Peyer's patch (tissue), 4 donors: ENCODE results near the gene THSD1. TPM values are rescaled to one million over a fixed set of nuclear protein-coding genes. Genes with fewer than 3 reads are reported as not detected.
"Not testable (repeated sequence)": the region's sequence is repeated elsewhere in the genome, so short reads cannot be mapped to it uniquely, and the experiment has no call there.

Source experiments
- DNase-seq, 3 donors: peaks; one replicate each; pipeline ENCODE4 v3.0.0-alpha.2; 2017 to 2019
- H3K27ac ChIP-seq, 4 donors: fragments of 200-600 bp; sonication (generic); one replicate each; pipeline ENCODE4 v1.5.1; 2016 to 2019
- H3K27me3 ChIP-seq, 2 donors: fragments of 200-600 bp; sonication (generic); one replicate each; pipeline ENCODE4 v1.5.1; 2019
- H3K36me3 ChIP-seq, 3 donors: fragments of 200-600 bp; sonication (generic); one replicate each; pipeline ENCODE4 v1.5.1; 2016 to 2019
- H3K4me1 ChIP-seq, 4 donors: fragments of 200-600 bp; sonication (generic); one replicate each; pipeline ENCODE4 v1.5.1; 2016 to 2019
- H3K4me3 ChIP-seq, 4 donors: fragments of 200-600 bp; sonication (generic); 1 replicate in 3 of 4; 2 replicates in 1 of 4; pipeline ENCODE4 v1.5.1; 2016 to 2019; ENCODE audit warnings: mild to moderate bottlenecking in 1 of 4
- H3K9me3 ChIP-seq, 4 donors: fragments of 200-600 bp; sonication (generic); one replicate each; pipeline ENCODE4 v1.5.1; 2016 to 2019; ENCODE audit warnings: mild to moderate bottlenecking in 1 of 4
- CTCF ChIP-seq, 6 experiments: fragments of 450-650 bp in 4 of 6; fragments of 200-600 bp in 2 of 6; sonication (generic) in 1 of 6; IDR thresholded peaks; one replicate each; pipeline ENCODE4 v1.5.1; 2017 to 2019; ENCODE audit warnings: antibody characterized with exemption in 6 of 6, mild to moderate bottlenecking in 3 of 6, moderate library complexity in 1 of 6
- POLR2A ChIP-seq, 2 donors: fragments of 450-650 bp; IDR thresholded peaks; one replicate each; pipeline ENCODE4 v1.5.1; 2017; ENCODE audit warnings: antibody characterized with exemption in 2 of 2, mild to moderate bottlenecking in 2 of 2, moderate library complexity in 2 of 2
- total RNA-seq, 4 donors: library from RNA; depleted of rRNA; stranded (reverse); fragments of >200 nt; gene quantifications; one replicate each; pipeline ENCODE4 v1.1.0, GENCODE V29; 2016

THSD1 gene
- total RNA-seq, 4 donors from 2014 or later, result 2.1 to 5.0 (median 2.5) TPM

- Histone ChIP-seq H3K27me3 (no peaks in the 10 kb centered on the region), H3K4me3 (no peak overlapping the region), H3K27ac (no peak overlapping the region), H3K36me3 (no peaks in the 10 kb centered on the region), H3K4me1 (no peaks in the 10 kb centered on the region), H3K9me3 (no peaks in the 10 kb centered on the region)
- TF ChIP-seq POLR2A (IDR thresholded peaks at IDR 0.05) (no peak), CTCF (IDR thresholded peaks at IDR 0.05) (no peak)
- DNase-seq, result no peak
Measured at GRCh38 chr13:52348071-52348470, 57.9 kb downstream of the THSD1 start.

DNA sequence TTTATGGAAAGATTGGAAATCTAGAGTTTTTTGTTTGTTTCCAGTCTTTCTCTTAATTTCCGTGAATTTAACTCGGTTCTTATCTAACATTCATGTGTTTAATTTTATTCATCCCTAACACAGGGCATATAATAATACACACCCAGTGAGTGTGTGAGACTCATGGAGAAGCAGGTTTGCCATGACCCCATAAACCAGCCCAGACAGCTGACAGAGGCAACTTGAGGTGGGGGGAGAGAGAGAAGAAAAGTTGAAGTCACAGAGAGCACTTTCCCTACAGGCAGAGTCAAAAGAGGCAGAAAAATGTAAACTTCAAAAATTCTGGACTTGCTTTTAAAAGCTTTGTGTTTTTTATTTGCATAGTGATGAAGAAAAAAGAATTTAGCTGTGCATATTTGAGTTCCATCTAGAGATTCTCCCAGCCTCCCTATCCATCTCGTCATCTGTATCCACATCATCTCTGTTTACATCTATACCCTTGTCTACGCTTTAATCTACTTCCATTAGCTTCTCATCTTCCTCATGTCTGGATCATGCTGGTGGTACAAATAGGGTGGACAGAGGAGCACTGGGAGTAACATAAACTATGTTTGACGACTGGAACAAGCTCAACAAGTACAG lies 60.2 kb downstream of the THSD1 start:
- no peaks in the 10 kb centered on the region for H3K36me3 ChIP-seq
- no peaks in the 10 kb centered on the region for H3K27me3 ChIP-seq
- no peak for DNase-seq
- TF ChIP-seq CTCF (IDR thresholded peaks at IDR 0.05), result no peak
- no peak for TF ChIP-seq POLR2A (IDR thresholded peaks at IDR 0.05)
- H3K9me3 ChIP-seq, result no peaks in the 10 kb centered on the region
- no peaks in the 10 kb centered on the region for H3K4me1 ChIP-seq
- no peak overlapping the region for H3K27ac ChIP-seq
- H3K4me3 ChIP-seq, result no peak overlapping the region

GRCh38 chr13:52345048-52345447 lies 60.9 kb downstream of the THSD1 start:
- Histone ChIP-seq H3K4me3 (no peak overlapping the region), H3K9me3 (no peaks in the 10 kb centered on the region), H3K36me3 (no peaks in the 10 kb centered on the region), H3K27ac (no peak overlapping the region), H3K4me1 (no peaks in the 10 kb centered on the region), H3K27me3 (no peaks in the 10 kb centered on the region)
- TF ChIP-seq POLR2A (IDR thresholded peaks at IDR 0.05) (no peak), CTCF (IDR thresholded peaks at IDR 0.05) (no peak)
- no peak for DNase-seq

DNA sequence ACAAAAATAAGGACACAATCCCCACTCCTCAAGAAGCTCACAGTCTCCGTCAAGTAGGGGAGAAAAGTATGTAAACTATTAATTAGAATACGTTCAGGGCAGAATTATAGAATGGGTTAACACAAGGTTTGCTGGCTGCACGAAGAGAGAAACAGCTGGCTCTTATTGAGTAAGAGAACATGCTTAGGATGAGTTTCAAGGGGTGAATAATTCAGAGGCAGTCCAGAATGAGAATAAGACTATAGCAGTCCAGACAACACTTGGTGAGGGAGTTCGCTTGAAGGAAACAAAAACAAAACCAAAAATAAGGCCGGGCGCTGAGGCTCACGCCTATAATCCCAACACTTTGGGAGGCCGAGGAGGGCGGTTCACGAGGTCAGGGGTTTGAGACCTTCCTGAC lies 61.9 kb downstream of the THSD1 start:
- Histone ChIP-seq H3K36me3 (no peaks in the 10 kb centered on the region), H3K4me3 (no peak overlapping the region), H3K4me1 (no peaks in the 10 kb centered on the region), H3K9me3 (no peaks in the 10 kb centered on the region), H3K27me3 (no peaks in the 10 kb centered on the region), H3K27ac (no peak overlapping the region)
- TF ChIP-seq CTCF (IDR thresholded peaks at IDR 0.05) (no peak), POLR2A (IDR thresholded peaks at IDR 0.05) (no peak)
- no peak for DNase-seq

DNA sequence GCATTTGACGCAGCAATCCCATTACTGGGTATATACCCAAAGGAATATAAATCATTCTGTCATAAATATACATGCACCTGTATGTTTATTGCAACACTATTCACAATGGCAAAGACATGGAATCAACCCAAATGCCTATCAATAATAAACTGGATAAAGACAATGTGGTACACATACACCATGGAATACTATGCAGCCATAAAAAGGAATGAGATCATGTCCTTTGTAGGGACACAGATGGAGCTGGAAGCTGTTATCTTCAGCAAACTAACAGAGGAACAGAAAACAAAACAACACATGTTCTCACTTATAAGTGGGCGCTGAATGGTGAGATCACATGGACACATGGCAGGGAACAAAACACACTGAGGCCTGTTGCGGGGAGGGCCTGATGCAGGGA lies 63.8 kb downstream of the THSD1 start:
- H3K27me3 ChIP-seq, H3K9me3 ChIP-seq, H3K27ac ChIP-seq, DNase-seq, H3K4me3 ChIP-seq, H3K36me3 ChIP-seq, H3K4me1 ChIP-seq: not testable (repeated sequence)

GRCh38 chr13:52337828-52338455 lies 68.0 kb downstream of the THSD1 start:
- not testable (repeated sequence) for H3K9me3 ChIP-seq

GRCh38 chr13:52334107-52334506 lies 71.9 kb downstream of the THSD1 start:
- not testable (repeated sequence) for H3K9me3 ChIP-seq, H3K27me3 ChIP-seq, DNase-seq

More at GRCh38 chr13:52337828-52338455, 68.0 kb downstream of the THSD1 start:
- H3K4me3 ChIP-seq, DNase-seq, H3K27me3 ChIP-seq, H3K27ac ChIP-seq, H3K36me3 ChIP-seq, H3K4me1 ChIP-seq: not testable (repeated sequence)

GRCh38 chr13:52331844-52332243 lies 74.1 kb downstream of the THSD1 start:
- H3K4me1 ChIP-seq, DNase-seq, H3K27ac ChIP-seq, H3K9me3 ChIP-seq, H3K4me3 ChIP-seq, H3K27me3 ChIP-seq, H3K36me3 ChIP-seq: not testable (repeated sequence)

More at GRCh38 chr13:52334107-52334506, 71.9 kb downstream of the THSD1 start:
- H3K36me3 ChIP-seq, H3K4me3 ChIP-seq, H3K4me1 ChIP-seq, H3K27ac ChIP-seq: not testable (repeated sequence)
